HFFc6 (cell line): ENCODE measurements around the gene INPP5D. TPM values are rescaled to one million over a fixed set of nuclear protein-coding genes. Genes with fewer than 3 reads are reported as not detected.

ENCODE experiments used
- DNase-seq: peaks from one replicate; pipeline ENCODE4 v3.0.0-alpha.2; 2018
- H3K27ac Mint-ChIP-seq: 2 replicates; pipeline ENCODE4 v1.8.0; 2020; ENCODE audit warnings: mild to moderate bottlenecking, mixed read lengths
- H3K27me3 Mint-ChIP-seq: 2 replicates; pipeline ENCODE4 v1.8.0; 2021; ENCODE audit warnings: mild to moderate bottlenecking, moderate library complexity, mixed read lengths; ENCODE audit not compliant: insufficient read depth
- H3K36me3 Mint-ChIP-seq: 2 replicates; pipeline ENCODE4 v1.8.0; 2021; ENCODE audit warnings: low read depth, mixed read lengths
- H3K4me1 Mint-ChIP-seq: 2 replicates; pipeline ENCODE4 v1.8.0; 2020; ENCODE audit warnings: low read depth, mixed read lengths
- H3K4me3 Mint-ChIP-seq: 2 replicates; pipeline ENCODE4 v1.8.0; 2020; ENCODE audit warnings: mild to moderate bottlenecking, moderate library complexity, mixed read lengths
- H3K9me3 Mint-ChIP-seq: 2 replicates; pipeline ENCODE4 v1.8.0; 2020; ENCODE audit warnings: mild to moderate bottlenecking, mixed read lengths
- CTCF ChIP-seq: fragments of 200-600 bp; sonication (generic); IDR thresholded peaks from 2 replicates; pipeline ENCODE4 v1.5.0; 2021; ENCODE audit warnings: antibody characterized with exemption, mild to moderate bottlenecking
- total RNA-seq, 6 experiments: library from RNA; stranded (reverse); fragmentation: NEBNext Ultra II Directional; extraction: Animal tissue kit (Norgen Biotek cat#: 25700); gene quantifications; 2 replicates in 1 of 6; 3 replicates in 5 of 6; pipeline ENCODE4 v1.2.3, GENCODE V29; 2021

The INPP5D gene
- total RNA-seq, 6 experiments from 2014 or later = 0.19 to 0.66 (median 0.43) TPM; not detected in 1

- H3K27ac Mint-ChIP-seq = no peak overlapping the region
- H3K9me3 Mint-ChIP-seq = no peaks in the 10 kb centered on the region
- no peak overlapping the region for H3K4me3 Mint-ChIP-seq
- TF ChIP-seq CTCF = no peak
- peaks cover 47% of the 10 kb centered on the region for H3K27me3 Mint-ChIP-seq
- H3K36me3 Mint-ChIP-seq = no peaks in the 10 kb centered on the region
- no peak for DNase-seq
- no peaks in the 10 kb centered on the region for H3K4me1 Mint-ChIP-seq
These were observed 72.0 kb downstream of the INPP5D start for GRCh38 chr2:233131936-233132720.

- TF ChIP-seq CTCF = no peak
- Mint-ChIP-seq H3K27ac (no peak overlapping the region), H3K4me3 (no peak overlapping the region), H3K36me3 (no peaks in the 10 kb centered on the region), H3K27me3 (peaks cover 36% of the 10 kb centered on the region), H3K4me1 (no peaks in the 10 kb centered on the region), H3K9me3 (no peaks in the 10 kb centered on the region)
- no peak for DNase-seq
These were observed 73.1 kb downstream of the INPP5D start for GRCh38 chr2:233133239-233133638.

GRCh38 chr2:233135421-233135820, 75.3 kb downstream of the INPP5D start:
- Mint-ChIP-seq H3K27me3 (peaks cover 35% of the 10 kb centered on the region), H3K27ac (no peak overlapping the region), H3K4me3 (no peak overlapping the region), H3K36me3 (no peaks in the 10 kb centered on the region), H3K9me3 (no peaks in the 10 kb centered on the region), H3K4me1 (peaks cover 6% of the 10 kb centered on the region; the same call in 1 of the 2 replicates)
- no peak for DNase-seq
- no peak for TF ChIP-seq CTCF

GRCh38 chr2:233137040-233137439, 76.9 kb downstream of the INPP5D start:
- no peak for TF ChIP-seq CTCF
- Mint-ChIP-seq H3K4me1 (peaks cover 6% of the 10 kb centered on the region; the same call in 1 of the 2 replicates), H3K36me3 (no peaks in the 10 kb centered on the region), H3K9me3 (no peaks in the 10 kb centered on the region), H3K4me3 (no peak overlapping the region), H3K27ac (no peak overlapping the region), H3K27me3 (peaks cover 37% of the 10 kb centered on the region)
- no peak for DNase-seq

- Mint-ChIP-seq H3K36me3 (no peaks in the 10 kb centered on the region), H3K27me3 (peaks cover 26% of the 10 kb centered on the region), H3K4me3 (no peak overlapping the region), H3K9me3 (no peaks in the 10 kb centered on the region; the same call in 1 of the 2 replicates), H3K27ac (no peak overlapping the region), H3K4me1 (peaks cover 6% of the 10 kb centered on the region; the same call in 1 of the 2 replicates)
- TF ChIP-seq CTCF = no peak
- no peak for DNase-seq
These were observed 80.0 kb downstream of the INPP5D start for GRCh38 chr2:233140077-233140585.
